Spleen (tissue), 11 donors: ENCODE data around the gene CD2BP2. TPM values are rescaled to one million over a fixed set of nuclear protein-coding genes. Genes with fewer than 3 reads are reported as not detected.

Source experiments
- DNase-seq: peaks from one replicate; pipeline ENCODE4 v3.0.0-alpha.2; 2020
- H3K27ac ChIP-seq, 8 donors: fragments of 200-600 bp; sonication (generic) in 7 of 8; 1 replicate in 4 of 8; 2 replicates in 4 of 8; pipeline versions ENCODE4 v1.5.0 to v1.8.0; 2016 to 2021; ENCODE audit warnings: inconsistent platforms in 4 of 8, mild to moderate bottlenecking in 4 of 8, moderate library complexity in 1 of 8
- H3K27me3 ChIP-seq, 7 donors: fragments of 200-600 bp; sonication (generic) in 6 of 7; replicated peaks in 1 of 7; 1 replicate in 4 of 7; 2 replicates in 3 of 7; pipeline versions ENCODE4 v1.5.0 to v1.8.0; 2016 to 2021; ENCODE audit warnings: inconsistent platforms in 3 of 7, mild to moderate bottlenecking in 1 of 7
- H3K36me3 ChIP-seq, 6 donors: fragments of 200-600 bp; sonication (generic) in 5 of 6; 1 replicate in 4 of 6; 2 replicates in 2 of 6; pipeline versions ENCODE4 v1.5.0 to v1.8.0; 2016 to 2021; ENCODE audit warnings: inconsistent platforms in 2 of 6
- H3K4me1 ChIP-seq, 6 donors: fragments of 200-600 bp; sonication (generic) in 5 of 6; 1 replicate in 3 of 6; 2 replicates in 3 of 6; pipeline versions ENCODE4 v1.5.0 to v1.8.0; 2016 to 2021; ENCODE audit warnings: inconsistent platforms in 3 of 6
- H3K4me3 ChIP-seq, 8 donors: fragments of 200-600 bp; sonication (generic) in 7 of 8; 1 replicate in 4 of 8; 2 replicates in 4 of 8; pipeline versions ENCODE4 v1.5.0 to v1.8.0; 2016 to 2021; ENCODE audit warnings: inconsistent platforms in 4 of 8, mild to moderate bottlenecking in 4 of 8, moderate library complexity in 2 of 8
- H3K9me3 ChIP-seq, 8 donors: fragments of 200-600 bp; sonication (generic) in 7 of 8; 1 replicate in 4 of 8; 2 replicates in 4 of 8; pipeline versions ENCODE4 v1.5.0 to v1.8.0; 2016 to 2021; ENCODE audit warnings: inconsistent platforms in 4 of 8
- POLR2A ChIP-seq, 3 donors: fragments of 450-650 bp; IDR thresholded peaks; one replicate each; pipeline ENCODE4 v1.5.1; 2017; ENCODE audit warnings: antibody characterized with exemption in 3 of 3, mild to moderate bottlenecking in 1 of 3
- POLR2AphosphoS5 ChIP-seq, 3 donors: sonication (generic); formaldehyde crosslinking; IDR thresholded peaks; one replicate each; pipeline ENCODE4 v1.5.1; 2017; ENCODE audit warnings: antibody characterized with exemption in 3 of 3
- WGBS, 5 donors: extraction: QIAGEN DNeasy Blood & Tissue Kit in 3 of 5; methylation state at CpG; one replicate each; pipeline versions ENCODE4 v1.1.5 to v1.1.7; 2013 to 2018; 5-methylcytosine and 5-hydroxymethylcytosine counted together
- intact Hi-C: fragments of 100-400 bp; cut with DNase I; formaldehyde crosslinking; loops from one replicate; pipeline ENCODE4 v1.15.0; 2023; ENCODE audit warnings: low total_unique reads
- polyA plus RNA-seq, 3 donors: library from polyadenylated mRNA; stranded (reverse); fragments of 200-250 nt; gene quantifications; one replicate each; pipeline ENCODE4 v1.2.1, GENCODE V29; 2013
- total RNA-seq, 7 donors: library from RNA; depleted of rRNA in 3 of 7; stranded (reverse); fragments of >200 nt in 3 of 7; fragmentation: NEBNext Ultra II Directional in 4 of 7; extraction: Animal tissue kit (Norgen Biotek cat#: 25700) in 4 of 7; gene quantifications; one replicate each; pipeline versions ENCODE4 v1.1.0 to v1.2.1, GENCODE V29; 2016 to 2021
- TF ChIP-seq, protein P1 (sequence below), 11 experiments: fragments of 200-600 bp in 7 of 11; fragments of 450-650 bp in 4 of 11; sonication (generic) in 4 of 11; IDR thresholded peaks in 8 of 11; conservative IDR thresholded peaks in 3 of 11; 1 replicate in 7 of 11; 2 replicates in 4 of 11; pipeline versions ENCODE4 v1.4.0 to v1.8.0; 2016 to 2021; ENCODE audit warnings: antibody characterized with exemption in 11 of 11, inconsistent platforms in 4 of 11, mild to moderate bottlenecking in 1 of 11
- donor health status: healthy with polysubstance abuse.
- donor health status: DM: no; HTN: no; CAD: no; lungs with moderate emphysema.
- donor health status: DM: no; HTN: no; CAD: no.
- donor health status: Bipolar disorder and iron deficiency.
- donor health status: healthy.
- donor health status: DM: no; HTN: no; CAD: no.
- donor health status: DM: yes; HTN: yes; CAD: no.

The CD2BP2 gene
- total and polyA plus RNA-seq, 10 donors, result 27.8 to 60.0 (median 43.0) TPM

DNA sequence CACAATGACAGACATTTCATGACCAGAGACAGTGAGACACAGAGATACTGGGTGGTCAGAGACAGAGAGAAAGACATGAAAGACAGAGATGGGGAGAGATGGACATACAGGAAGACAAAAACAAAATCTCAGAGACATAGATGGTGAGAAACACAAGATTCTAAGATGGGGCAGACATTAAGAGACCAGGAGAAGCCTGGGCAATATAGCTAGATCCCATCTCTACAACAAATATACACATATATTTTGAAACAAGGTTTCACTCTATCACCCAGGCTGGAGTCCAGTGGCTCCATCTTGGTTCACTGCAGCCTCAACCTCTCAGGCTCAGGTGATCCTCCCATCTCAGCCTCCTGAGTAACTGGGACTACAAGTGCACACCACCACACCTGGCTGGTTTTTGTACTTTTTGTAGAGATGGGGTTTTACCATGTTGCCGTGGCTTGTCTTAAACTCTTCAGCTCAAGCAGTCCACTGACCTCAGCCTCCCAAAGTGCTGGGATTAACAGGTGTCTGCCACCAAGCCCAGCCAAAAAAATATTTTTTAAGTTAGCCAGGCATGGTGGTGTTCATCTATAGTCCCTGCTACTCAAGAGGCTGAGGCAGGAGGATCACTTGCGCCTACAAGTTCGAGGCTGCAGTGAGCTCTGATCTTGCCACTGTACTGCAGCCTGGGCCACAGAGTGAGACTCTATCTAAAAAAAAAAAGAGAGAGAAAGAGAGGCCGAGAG lies 25.1 kb upstream of the CD2BP2 start:
- no peak for TF ChIP-seq POLR2AphosphoS5 (IDR thresholded peaks at IDR 0.05)
- TF ChIP-seq POLR2A (IDR thresholded peaks at IDR 0.05), result no peak
- TF ChIP-seq, protein P1, sequence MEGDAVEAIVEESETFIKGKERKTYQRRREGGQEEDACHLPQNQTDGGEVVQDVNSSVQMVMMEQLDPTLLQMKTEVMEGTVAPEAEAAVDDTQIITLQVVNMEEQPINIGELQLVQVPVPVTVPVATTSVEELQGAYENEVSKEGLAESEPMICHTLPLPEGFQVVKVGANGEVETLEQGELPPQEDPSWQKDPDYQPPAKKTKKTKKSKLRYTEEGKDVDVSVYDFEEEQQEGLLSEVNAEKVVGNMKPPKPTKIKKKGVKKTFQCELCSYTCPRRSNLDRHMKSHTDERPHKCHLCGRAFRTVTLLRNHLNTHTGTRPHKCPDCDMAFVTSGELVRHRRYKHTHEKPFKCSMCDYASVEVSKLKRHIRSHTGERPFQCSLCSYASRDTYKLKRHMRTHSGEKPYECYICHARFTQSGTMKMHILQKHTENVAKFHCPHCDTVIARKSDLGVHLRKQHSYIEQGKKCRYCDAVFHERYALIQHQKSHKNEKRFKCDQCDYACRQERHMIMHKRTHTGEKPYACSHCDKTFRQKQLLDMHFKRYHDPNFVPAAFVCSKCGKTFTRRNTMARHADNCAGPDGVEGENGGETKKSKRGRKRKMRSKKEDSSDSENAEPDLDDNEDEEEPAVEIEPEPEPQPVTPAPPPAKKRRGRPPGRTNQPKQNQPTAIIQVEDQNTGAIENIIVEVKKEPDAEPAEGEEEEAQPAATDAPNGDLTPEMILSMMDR (IDR thresholded peaks at IDR 0.05 in 8 of 11, conservative IDR thresholded peaks at IDR 0.05 in 3 of 11), result no peak
- Histone ChIP-seq H3K4me1 (peaks cover 23 to 82% (median 52%) of the 10 kb centered on the region in 6 donors), H3K27ac (peak overlapping the region in 6 of 8 donors; percentile 70 to 100 (median 100)), H3K9me3 (no peaks in the 10 kb centered on the region), H3K36me3 (peaks cover 0 to 11% (median 0%) of the 10 kb centered on the region in 6 donors), H3K27me3 (no peaks in the 10 kb centered on the region), H3K4me3 (no peak overlapping the region)
- 85 to 95% (median 90%) methylated on average over 4 of the region's 4 CpGs for WGBS, 5 donors
- intact Hi-C loops, result no loop called here
- DNase-seq, result no peak

GRCh38 chr16:30379158-30379783 lies 24.2 kb upstream of the CD2BP2 start:
- Histone ChIP-seq H3K4me1 (peaks cover 23 to 81% (median 52%) of the 10 kb centered on the region in 6 donors), H3K36me3 (peaks cover 0 to 11% (median 0%) of the 10 kb centered on the region in 6 donors), H3K4me3 (peak overlapping the region; percentile 30 to 87 (median 70)), H3K27me3 (no peaks in the 10 kb centered on the region), H3K27ac (peak overlapping the region; percentile 99 to 100 (median 100)), H3K9me3 (no peaks in the 10 kb centered on the region)
- TF ChIP-seq POLR2AphosphoS5 (IDR thresholded peaks at IDR 0.05), result no peak
- TF ChIP-seq POLR2A (IDR thresholded peaks at IDR 0.05), result no peak
- TF ChIP-seq, protein P1 (IDR thresholded peaks at IDR 0.05 in 8 of 11, conservative IDR thresholded peaks at IDR 0.05 in 3 of 11), result no peak
- WGBS, 5 donors, result 23 to 38% (median 28%) methylated on average over 19 to 27 of the region's 27 CpGs
- intact Hi-C loops, result no loop called here
- no peak for DNase-seq

GRCh38 chr16:30378236-30379157 lies 23.4 kb upstream of the CD2BP2 start:
- H3K4me1 ChIP-seq, result peaks cover 23 to 73% (median 49%) of the 10 kb centered on the region in 6 donors
- peaks cover 0 to 11% (median 0%) of the 10 kb centered on the region in 6 donors for H3K36me3 ChIP-seq
- H3K9me3 ChIP-seq, result no peaks in the 10 kb centered on the region
- WGBS, 5 donors, result 0 to 2% (median 1%) methylated on average over 41 to 67 of the region's 67 CpGs
- H3K27ac ChIP-seq, result peak overlapping the region; percentile 99 to 100 (median 100)
- peak overlapping the region; percentile 50 to 87 (median 70) for H3K4me3 ChIP-seq
- no peaks in the 10 kb centered on the region for H3K27me3 ChIP-seq
- DNase-seq, result peak; percentile 100
- TF ChIP-seq POLR2A (IDR thresholded peaks at IDR 0.05) (peak in 1 of 3 donors; percentile 25), POLR2AphosphoS5 (IDR thresholded peaks at IDR 0.05) (peak; percentile 85 to 89 (median 88))
- TF ChIP-seq, protein P1 (IDR thresholded peaks at IDR 0.05 in 8 of 11, conservative IDR thresholded peaks at IDR 0.05 in 3 of 11), result peak in 5 of 11 experiments; percentile 10 to 36 (median 25)
- intact Hi-C loops, result no loop called here
